Thoracic aorta (tissue), 2 donors: ENCODE measurements around the gene PDZRN4. TPM values are rescaled to one million over a fixed set of nuclear protein-coding genes. Genes with fewer than 3 reads are reported as not detected.

ENCODE experiments used
- ATAC-seq: fragments of 150-250 bp; one replicate; pipeline ENCODE4 v1.8.0; 2017; ENCODE audit warnings: low read depth; ENCODE audit not compliant: insufficient number of reproducible peaks, low FRiP score
- DNase-seq: peaks from one replicate; pipeline ENCODE4 v3.0.0-alpha.2; 2020; ENCODE audit warnings: low spot score
- H3K27ac ChIP-seq, 2 donors: fragments of 200-600 bp; sonication (generic); 1 replicate in 1 of 2; 2 replicates in 1 of 2; pipeline ENCODE4 v1.5.1; 2016; ENCODE audit warnings: mild to moderate bottlenecking in 2 of 2, moderate library complexity in 2 of 2
- H3K27me3 ChIP-seq: fragments of 200-600 bp; sonication (generic); replicated peaks from 2 replicates; pipeline ENCODE4 v1.6.0; 2016; ENCODE audit warnings: mild to moderate bottlenecking; ENCODE audit not compliant: insufficient read depth
- H3K36me3 ChIP-seq: fragments of 200-600 bp; sonication (generic); one replicate; pipeline ENCODE4 v1.5.1; 2016
- H3K4me1 ChIP-seq, 2 donors: fragments of 200-600 bp; sonication (generic); 1 replicate in 1 of 2; 2 replicates in 1 of 2; pipeline versions ENCODE4 v1.5.1 to v1.6.0; 2016; ENCODE audit warnings: low read depth in 2 of 2, mild to moderate bottlenecking in 1 of 2; ENCODE audit not compliant: control insufficient read depth in 1 of 2
- H3K4me3 ChIP-seq: fragments of 200-600 bp; sonication (generic); 2 replicates; pipeline ENCODE4 v1.5.1; 2016; ENCODE audit warnings: mild to moderate bottlenecking
- H3K9me3 ChIP-seq: fragments of 200-600 bp; sonication (generic); 2 replicates; pipeline ENCODE4 v1.5.1; 2016
- total RNA-seq, 2 donors: library from RNA; depleted of rRNA; stranded (reverse); fragments of >200 nt; gene quantifications; one replicate each; pipeline versions ENCODE4 v1.1.0 to v1.2.3, GENCODE V29; 2016
- TF ChIP-seq, protein P1 (sequence below): fragments of 200-600 bp; sonication (generic); IDR thresholded peaks from one replicate; pipeline ENCODE4 v1.5.1; 2019; ENCODE audit warnings: antibody characterized with exemption

The PDZRN4 gene
- total RNA-seq, 2 donors from 2014 or later = 6.1 to 12.5 TPM

DNA sequence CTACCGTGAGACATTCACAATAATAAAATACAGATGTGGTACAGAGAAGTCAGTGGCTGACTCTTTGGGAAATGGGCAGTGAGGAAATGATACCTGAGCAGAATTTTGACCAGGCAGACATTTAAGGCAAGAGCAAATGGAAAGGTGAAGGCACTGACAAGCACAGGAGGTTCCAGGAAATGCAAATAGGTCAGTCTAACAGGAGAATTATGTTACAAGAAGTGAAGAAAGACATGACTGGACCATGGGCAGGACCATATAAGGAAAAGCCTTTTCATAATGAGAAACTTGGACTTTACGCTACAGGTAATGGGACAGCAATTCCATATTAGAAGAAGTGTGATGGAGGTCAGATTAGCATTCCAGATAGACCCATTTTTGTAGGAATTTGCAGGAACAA lies 338.9 kb downstream of the PDZRN4 start:
- Histone ChIP-seq H3K4me1 (peaks cover 0 to 3% of the 10 kb centered on the region in 2 donors), H3K4me3 (no peak overlapping the region), H3K36me3 (no peaks in the 10 kb centered on the region), H3K9me3 (no peaks in the 10 kb centered on the region), H3K27me3 (no peaks in the 10 kb centered on the region), H3K27ac (no peak overlapping the region)
- no peak for DNase-seq
- ATAC-seq = no peak
- TF ChIP-seq, protein P1, sequence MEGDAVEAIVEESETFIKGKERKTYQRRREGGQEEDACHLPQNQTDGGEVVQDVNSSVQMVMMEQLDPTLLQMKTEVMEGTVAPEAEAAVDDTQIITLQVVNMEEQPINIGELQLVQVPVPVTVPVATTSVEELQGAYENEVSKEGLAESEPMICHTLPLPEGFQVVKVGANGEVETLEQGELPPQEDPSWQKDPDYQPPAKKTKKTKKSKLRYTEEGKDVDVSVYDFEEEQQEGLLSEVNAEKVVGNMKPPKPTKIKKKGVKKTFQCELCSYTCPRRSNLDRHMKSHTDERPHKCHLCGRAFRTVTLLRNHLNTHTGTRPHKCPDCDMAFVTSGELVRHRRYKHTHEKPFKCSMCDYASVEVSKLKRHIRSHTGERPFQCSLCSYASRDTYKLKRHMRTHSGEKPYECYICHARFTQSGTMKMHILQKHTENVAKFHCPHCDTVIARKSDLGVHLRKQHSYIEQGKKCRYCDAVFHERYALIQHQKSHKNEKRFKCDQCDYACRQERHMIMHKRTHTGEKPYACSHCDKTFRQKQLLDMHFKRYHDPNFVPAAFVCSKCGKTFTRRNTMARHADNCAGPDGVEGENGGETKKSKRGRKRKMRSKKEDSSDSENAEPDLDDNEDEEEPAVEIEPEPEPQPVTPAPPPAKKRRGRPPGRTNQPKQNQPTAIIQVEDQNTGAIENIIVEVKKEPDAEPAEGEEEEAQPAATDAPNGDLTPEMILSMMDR = no peak

DNA sequence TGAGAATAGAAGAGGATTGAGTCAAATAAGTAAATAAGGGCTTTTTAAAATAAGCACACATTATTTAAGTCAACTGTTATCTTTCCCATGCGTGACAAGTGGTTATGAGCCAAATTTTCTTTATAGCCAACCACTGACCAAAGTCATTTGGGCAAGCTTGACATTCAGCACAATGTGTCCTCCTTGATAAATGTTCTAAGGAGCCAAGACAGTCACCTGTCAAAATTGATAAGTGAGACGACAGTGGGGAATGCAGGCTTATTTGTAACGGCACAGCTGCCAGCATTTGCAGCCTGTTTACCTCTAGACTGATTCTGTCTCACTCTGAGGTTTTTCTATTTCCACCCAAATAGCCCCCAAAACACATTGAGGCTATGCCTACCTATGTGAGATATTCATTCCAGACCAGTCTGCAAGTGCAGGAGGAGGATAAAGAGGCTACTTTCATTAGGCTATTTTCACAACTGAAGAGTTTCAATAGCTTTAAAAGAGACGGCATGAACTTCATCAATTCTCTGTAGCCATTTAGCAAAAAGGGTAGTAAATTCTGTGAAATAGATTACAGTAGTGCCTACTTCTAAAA lies 339.5 kb downstream of the PDZRN4 start:
- H3K4me1 ChIP-seq = no peaks in the 10 kb centered on the region
- H3K4me3 ChIP-seq = no peak overlapping the region
- no peaks in the 10 kb centered on the region for H3K36me3 ChIP-seq
- DNase-seq (no peak), ATAC-seq (no peak)
- H3K9me3 ChIP-seq = no peaks in the 10 kb centered on the region
- no peaks in the 10 kb centered on the region for H3K27me3 ChIP-seq
- TF ChIP-seq, protein P1 = no peak
- H3K27ac ChIP-seq = no peak overlapping the region

DNA sequence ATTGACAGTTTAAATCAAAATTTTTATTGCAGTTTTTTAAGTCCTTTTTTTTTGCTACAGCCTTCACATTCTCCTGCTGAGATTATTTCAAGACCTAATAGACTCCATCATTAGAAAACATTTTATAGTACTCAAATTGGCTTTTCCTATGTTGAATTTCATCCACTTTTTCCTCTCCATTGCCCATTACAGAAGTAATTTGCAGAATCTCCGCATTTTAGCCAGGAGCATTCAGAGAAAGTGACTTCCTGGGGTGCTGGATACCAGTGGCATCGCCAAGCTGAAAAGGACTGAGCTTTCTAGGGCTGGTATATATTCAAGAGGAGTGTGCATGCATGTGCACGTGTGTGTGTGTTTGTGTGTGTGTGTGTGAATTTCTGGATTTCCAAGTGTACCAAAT lies 340.8 kb downstream of the PDZRN4 start:
- ATAC-seq = no peak
- TF ChIP-seq, protein P1 = no peak
- no peak overlapping the region for H3K4me3 ChIP-seq
- no peak for DNase-seq
- H3K36me3 ChIP-seq = no peaks in the 10 kb centered on the region
- H3K4me1 ChIP-seq = no peaks in the 10 kb centered on the region
- H3K9me3 ChIP-seq = no peaks in the 10 kb centered on the region
- no peak overlapping the region for H3K27ac ChIP-seq
- no peaks in the 10 kb centered on the region for H3K27me3 ChIP-seq

DNA sequence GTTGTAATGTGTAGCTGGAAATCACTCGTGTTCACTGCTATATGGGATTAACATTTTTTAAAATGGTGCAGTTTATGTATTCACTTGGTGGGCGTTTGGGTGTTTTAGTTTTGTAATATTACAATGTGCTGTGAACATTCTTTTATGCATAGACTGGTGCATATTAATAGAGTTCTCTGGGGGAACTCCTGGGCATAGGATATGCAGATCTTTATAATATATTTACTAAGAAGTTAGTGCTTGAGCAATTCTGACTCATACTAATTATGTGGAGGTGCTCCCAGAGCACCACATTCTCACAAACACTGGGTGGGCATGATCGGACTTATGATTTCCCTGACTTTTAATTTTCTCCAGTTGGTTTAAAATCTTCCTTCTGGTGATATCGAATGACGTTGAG lies 342.3 kb downstream of the PDZRN4 start:
- Histone ChIP-seq H3K27me3 (no peaks in the 10 kb centered on the region), H3K9me3 (no peaks in the 10 kb centered on the region), H3K4me1 (no peaks in the 10 kb centered on the region), H3K27ac (no peak overlapping the region), H3K4me3 (no peak overlapping the region), H3K36me3 (no peaks in the 10 kb centered on the region)
- TF ChIP-seq, protein P1 = no peak
- ATAC-seq = no peak
- no peak for DNase-seq

DNA sequence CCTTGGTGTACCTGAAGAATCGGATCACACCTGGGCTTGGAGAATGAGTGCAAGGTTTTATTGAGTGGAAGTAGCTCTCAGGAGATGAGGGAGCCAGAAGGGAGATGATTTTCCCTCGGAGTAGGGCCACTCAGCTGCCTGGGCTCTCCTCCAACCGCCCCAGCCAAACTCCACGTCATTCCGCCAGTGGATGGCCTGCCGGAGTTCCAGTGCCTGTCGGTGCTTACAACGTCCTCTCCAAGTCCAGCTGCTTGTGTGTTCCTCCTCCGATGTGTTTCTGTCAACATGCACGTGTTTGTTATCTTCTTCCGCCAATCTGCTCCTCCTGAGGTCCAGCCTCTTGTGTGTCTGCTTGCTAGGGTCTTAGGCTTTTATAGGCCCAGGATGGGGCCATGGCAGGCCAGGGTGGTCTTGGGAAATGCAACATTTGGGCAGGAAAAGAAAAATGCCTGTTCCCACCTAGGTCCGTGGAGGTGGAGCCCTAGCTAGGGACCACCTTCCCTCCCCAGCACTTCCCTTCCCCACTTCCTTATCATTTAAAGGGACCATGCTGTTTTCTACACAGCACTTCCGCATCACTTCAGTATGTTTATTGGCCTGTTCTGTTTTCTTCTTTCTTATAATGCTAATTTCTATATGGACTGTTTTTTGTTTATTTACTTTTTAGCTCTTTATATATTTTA lies 343.2 kb downstream of the PDZRN4 start:
- Histone ChIP-seq H3K27me3 (no peaks in the 10 kb centered on the region), H3K36me3 (no peaks in the 10 kb centered on the region), H3K9me3 (no peaks in the 10 kb centered on the region), H3K27ac (no peak overlapping the region), H3K4me3 (no peak overlapping the region), H3K4me1 (no peaks in the 10 kb centered on the region)
- TF ChIP-seq, protein P1 = no peak
- no peak for DNase-seq
- ATAC-seq = no peak
